Astrocyte (in vitro differentiated cells and primary cell): ENCODE results near the gene MAPKAP1. TPM values are rescaled to one million over a fixed set of nuclear protein-coding genes. Genes with fewer than 3 reads are reported as not detected.
"Not testable (repeated sequence)": the region's sequence is repeated elsewhere in the genome, so short reads cannot be mapped to it uniquely, and the experiment has no call there.

ENCODE experiments used
- DNase-seq: peaks from one replicate; pipeline ENCODE4 v3.0.0-alpha.2; 2010; ENCODE audit warnings: low read depth
- FAIRE-seq: peaks from 2 replicates; lab custom pipeline; 2011; peaks lifted over from hg19 to GRCh38; lab: Jason Lieb, UNC
- H2AFZ ChIP-seq: 2 replicates; pipeline ENCODE4 v1.6.0; 2012; ENCODE audit warnings: low read depth, low read length, inconsistent platforms
- H3K27ac ChIP-seq: 2 replicates; pipeline ENCODE4 v1.5.1; 2011; ENCODE audit warnings: low read depth, low read length, inconsistent platforms
- H3K27me3 ChIP-seq: 2 replicates; pipeline ENCODE4 v1.6.0; 2011; ENCODE audit warnings: low read length, inconsistent platforms; ENCODE audit not compliant: insufficient read depth
- H3K36me3 ChIP-seq: 2 replicates; pipeline ENCODE4 v1.5.1; 2011; ENCODE audit warnings: low read length, inconsistent platforms; ENCODE audit not compliant: insufficient read depth
- H3K4me1 ChIP-seq: 2 replicates; pipeline ENCODE4 v1.5.1; 2011; ENCODE audit warnings: low read length, inconsistent platforms; ENCODE audit not compliant: insufficient read depth
- H3K4me2 ChIP-seq: 2 replicates; pipeline ENCODE4 v1.6.0; 2012; ENCODE audit warnings: low read length, inconsistent platforms
- H3K4me3 ChIP-seq: 2 replicates; pipeline ENCODE4 v1.5.1; 2011; ENCODE audit warnings: low read depth, mild to moderate bottlenecking, low read length, inconsistent platforms; ENCODE audit not compliant: insufficient read depth
- H3K79me2 ChIP-seq: 2 replicates; pipeline ENCODE4 v1.6.0; 2012; ENCODE audit warnings: mild to moderate bottlenecking, low read length, inconsistent platforms; ENCODE audit not compliant: insufficient read depth
- H3K9ac ChIP-seq: 2 replicates; pipeline ENCODE4 v1.6.0; 2012; ENCODE audit warnings: mild to moderate bottlenecking, low read length, inconsistent platforms
- H3K9me3 ChIP-seq: 2 replicates; pipeline ENCODE4 v1.5.1; 2012; ENCODE audit warnings: low read depth, mild to moderate bottlenecking, low read length, inconsistent platforms; ENCODE audit not compliant: insufficient read depth
- H4K20me1 ChIP-seq: 2 replicates; pipeline ENCODE4 v1.6.0; 2012; ENCODE audit warnings: low read length, inconsistent platforms; ENCODE audit not compliant: insufficient read depth
- H3K27ac Mint-ChIP-seq: one replicate; pipeline ENCODE4 v1.8.0; 2021; ENCODE audit warnings: mild to moderate bottlenecking, mixed read lengths; ENCODE audit not compliant: unreplicated experiment
- H3K27me3 Mint-ChIP-seq: one replicate; pipeline ENCODE4 v1.8.0; 2021; ENCODE audit warnings: low read depth, mixed read lengths; ENCODE audit not compliant: unreplicated experiment
- H3K36me3 Mint-ChIP-seq: one replicate; pipeline ENCODE4 v1.8.0; 2021; ENCODE audit warnings: low read depth, mixed read lengths; ENCODE audit not compliant: unreplicated experiment
- H3K4me1 Mint-ChIP-seq: one replicate; pipeline ENCODE4 v1.8.0; 2021; ENCODE audit warnings: low read depth, mixed read lengths; ENCODE audit not compliant: unreplicated experiment
- H3K4me3 Mint-ChIP-seq: one replicate; pipeline ENCODE4 v1.8.0; 2021; ENCODE audit warnings: mild to moderate bottlenecking, moderate library complexity, mixed read lengths; ENCODE audit not compliant: unreplicated experiment
- H3K9me3 Mint-ChIP-seq: one replicate; pipeline ENCODE4 v1.8.0; 2021; ENCODE audit warnings: mild to moderate bottlenecking, mixed read lengths; ENCODE audit not compliant: unreplicated experiment
- CTCF ChIP-seq: IDR thresholded peaks from 2 replicates; pipeline ENCODE4 v1.5.1; 2011; ENCODE audit warnings: low read depth, mild to moderate bottlenecking, inconsistent platforms, low read length, moderate library complexity; ENCODE audit not compliant: insufficient read depth
- EZH2 ChIP-seq: IDR thresholded peaks from 2 replicates; pipeline ENCODE4 v1.6.1; 2012; ENCODE audit warnings: mild to moderate bottlenecking, low read length, inconsistent platforms; ENCODE audit not compliant: insufficient read depth
- total RNA-seq: library from RNA; stranded (reverse); gene quantifications from 2 replicates; pipeline ENCODE4 v1.2.1, GENCODE V29; 2021

The MAPKAP1 gene
- total RNA-seq, 1 donor from 2014 or later = 109 TPM

GRCh38 chr9:125400725-125401716, 306.0 kb downstream of the MAPKAP1 start:
- H3K4me1 ChIP-seq = no peaks in the 10 kb centered on the region
- H3K4me2 ChIP-seq = no peak overlapping the region
- no peaks in the 10 kb centered on the region for H3K27me3 ChIP-seq
- TF ChIP-seq CTCF (no peak), EZH2 (no peak)
- H3K27me3 Mint-ChIP-seq = no peaks in the 10 kb centered on the region
- no peaks in the 10 kb centered on the region for H3K9me3 Mint-ChIP-seq
- H3K79me2 ChIP-seq = no peaks in the 10 kb centered on the region
- no peaks in the 10 kb centered on the region for H3K36me3 Mint-ChIP-seq
- H3K4me1 Mint-ChIP-seq = peaks cover 3% of the 10 kb centered on the region
- no peak overlapping the region for H2AFZ ChIP-seq
- H3K4me3 ChIP-seq = no peak overlapping the region
- no peak overlapping the region for H3K27ac Mint-ChIP-seq
- H3K9ac ChIP-seq = no peak overlapping the region
- no peaks in the 10 kb centered on the region for H3K36me3 ChIP-seq
- no peaks in the 10 kb centered on the region for H4K20me1 ChIP-seq
- FAIRE-seq = no peak
- H3K9me3 ChIP-seq = no peaks in the 10 kb centered on the region
- no peak overlapping the region for H3K27ac ChIP-seq
- no peak overlapping the region for H3K4me3 Mint-ChIP-seq
- DNase-seq = no peak

- H3K4me1 ChIP-seq, DNase-seq, H4K20me1 ChIP-seq, H3K27ac Mint-ChIP-seq, H3K36me3 ChIP-seq, H3K9ac ChIP-seq, H3K9me3 Mint-ChIP-seq, H3K4me1 Mint-ChIP-seq, H3K36me3 Mint-ChIP-seq, H3K4me2 ChIP-seq, FAIRE-seq, H3K9me3 ChIP-seq, H3K4me3 Mint-ChIP-seq, H2AFZ ChIP-seq, H3K79me2 ChIP-seq, H3K4me3 ChIP-seq, H3K27ac ChIP-seq, H3K27me3 ChIP-seq, H3K27me3 Mint-ChIP-seq: not testable (repeated sequence)
These were observed 306.8 kb downstream of the MAPKAP1 start for GRCh38 chr9:125400232-125400631.

GRCh38 chr9:125399666-125400065, 307.3 kb downstream of the MAPKAP1 start:
- Histone ChIP-seq H4K20me1 (no peaks in the 10 kb centered on the region), H2AFZ (no peak overlapping the region), H3K4me1 (no peaks in the 10 kb centered on the region), H3K9ac (no peak overlapping the region), H3K9me3 (no peaks in the 10 kb centered on the region), H3K79me2 (no peaks in the 10 kb centered on the region), H3K4me3 (no peak overlapping the region), H3K27ac (no peak overlapping the region), H3K4me2 (no peak overlapping the region), H3K36me3 (no peaks in the 10 kb centered on the region), H3K27me3 (no peaks in the 10 kb centered on the region)
- no peak for DNase-seq
- H3K27ac Mint-ChIP-seq = no peak overlapping the region
- H3K4me1 Mint-ChIP-seq = no peaks in the 10 kb centered on the region
- peaks cover 2% of the 10 kb centered on the region for H3K36me3 Mint-ChIP-seq
- no peak overlapping the region for H3K4me3 Mint-ChIP-seq
- no peak for FAIRE-seq
- TF ChIP-seq CTCF = no peak
- TF ChIP-seq EZH2 = no peak
- H3K9me3 Mint-ChIP-seq = no peaks in the 10 kb centered on the region
- H3K27me3 Mint-ChIP-seq = no peaks in the 10 kb centered on the region
